Measurements from ENCODE around the gene SLC7A7. TPM values are rescaled to one million over a fixed set of nuclear protein-coding genes. Genes with fewer than 3 reads are reported as not detected.
A peak's percentile ranks its signal among the peaks of the same experiment; 100 is the strongest.

The SLC7A7 gene
- total and polyA plus RNA-seq, 7 donors: 0.93 to 2.6 (median 1.8) TPM

DNA sequence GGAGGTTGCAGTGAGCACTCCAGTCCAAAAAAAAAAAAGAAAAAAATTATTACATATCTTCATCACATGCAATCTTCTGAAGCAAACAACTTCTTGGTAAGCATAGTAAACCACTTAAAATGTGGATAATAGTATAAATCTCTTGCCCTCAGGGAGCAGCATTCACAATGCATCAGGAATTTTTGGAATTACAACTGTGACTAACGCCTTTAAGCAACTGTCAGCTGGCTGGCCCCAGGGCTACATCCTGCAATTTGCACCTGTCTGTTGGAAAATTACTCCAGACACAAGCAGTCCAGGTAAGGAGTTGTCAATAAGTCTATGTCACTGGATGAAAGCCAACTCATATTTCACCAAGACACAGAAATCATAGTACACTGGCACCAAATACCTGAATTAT, 5.5 kb upstream of the SLC7A7 start:
- Histone ChIP-seq H3K36me3 (ENCODE audit: insufficient read depth in 1 of 2, low read depth in 1 of 2) (no peaks in the 10 kb centered on the region), H3K4me1 (no peaks in the 10 kb centered on the region), H3K27me3 (ENCODE audit: insufficient read depth in 3 of 3, low read length in 2 of 3) (peaks cover 0 to 2% (median 0%) of the 10 kb centered on the region in 3 donors), H3K4me3 (no peak overlapping the region), H3K27ac (no peak overlapping the region), H3K9me3 (no peaks in the 10 kb centered on the region)
- no peak for ATAC-seq
- intact Hi-C loops (cut with DNase I): loop anchor here (2.0 to 5.0 kb wide), 2 partner anchors 32 to 263 kb away; no protein-coding TSS in a partner anchor
- no peak for DNase-seq
- TF ChIP-seq, protein P1, sequence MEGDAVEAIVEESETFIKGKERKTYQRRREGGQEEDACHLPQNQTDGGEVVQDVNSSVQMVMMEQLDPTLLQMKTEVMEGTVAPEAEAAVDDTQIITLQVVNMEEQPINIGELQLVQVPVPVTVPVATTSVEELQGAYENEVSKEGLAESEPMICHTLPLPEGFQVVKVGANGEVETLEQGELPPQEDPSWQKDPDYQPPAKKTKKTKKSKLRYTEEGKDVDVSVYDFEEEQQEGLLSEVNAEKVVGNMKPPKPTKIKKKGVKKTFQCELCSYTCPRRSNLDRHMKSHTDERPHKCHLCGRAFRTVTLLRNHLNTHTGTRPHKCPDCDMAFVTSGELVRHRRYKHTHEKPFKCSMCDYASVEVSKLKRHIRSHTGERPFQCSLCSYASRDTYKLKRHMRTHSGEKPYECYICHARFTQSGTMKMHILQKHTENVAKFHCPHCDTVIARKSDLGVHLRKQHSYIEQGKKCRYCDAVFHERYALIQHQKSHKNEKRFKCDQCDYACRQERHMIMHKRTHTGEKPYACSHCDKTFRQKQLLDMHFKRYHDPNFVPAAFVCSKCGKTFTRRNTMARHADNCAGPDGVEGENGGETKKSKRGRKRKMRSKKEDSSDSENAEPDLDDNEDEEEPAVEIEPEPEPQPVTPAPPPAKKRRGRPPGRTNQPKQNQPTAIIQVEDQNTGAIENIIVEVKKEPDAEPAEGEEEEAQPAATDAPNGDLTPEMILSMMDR (IDR thresholded peaks at IDR 0.05): no peak
- 73 to 89% (median 78%) methylated on average over 1 of the region's 1 CpG for WGBS, 3 donors

DNA sequence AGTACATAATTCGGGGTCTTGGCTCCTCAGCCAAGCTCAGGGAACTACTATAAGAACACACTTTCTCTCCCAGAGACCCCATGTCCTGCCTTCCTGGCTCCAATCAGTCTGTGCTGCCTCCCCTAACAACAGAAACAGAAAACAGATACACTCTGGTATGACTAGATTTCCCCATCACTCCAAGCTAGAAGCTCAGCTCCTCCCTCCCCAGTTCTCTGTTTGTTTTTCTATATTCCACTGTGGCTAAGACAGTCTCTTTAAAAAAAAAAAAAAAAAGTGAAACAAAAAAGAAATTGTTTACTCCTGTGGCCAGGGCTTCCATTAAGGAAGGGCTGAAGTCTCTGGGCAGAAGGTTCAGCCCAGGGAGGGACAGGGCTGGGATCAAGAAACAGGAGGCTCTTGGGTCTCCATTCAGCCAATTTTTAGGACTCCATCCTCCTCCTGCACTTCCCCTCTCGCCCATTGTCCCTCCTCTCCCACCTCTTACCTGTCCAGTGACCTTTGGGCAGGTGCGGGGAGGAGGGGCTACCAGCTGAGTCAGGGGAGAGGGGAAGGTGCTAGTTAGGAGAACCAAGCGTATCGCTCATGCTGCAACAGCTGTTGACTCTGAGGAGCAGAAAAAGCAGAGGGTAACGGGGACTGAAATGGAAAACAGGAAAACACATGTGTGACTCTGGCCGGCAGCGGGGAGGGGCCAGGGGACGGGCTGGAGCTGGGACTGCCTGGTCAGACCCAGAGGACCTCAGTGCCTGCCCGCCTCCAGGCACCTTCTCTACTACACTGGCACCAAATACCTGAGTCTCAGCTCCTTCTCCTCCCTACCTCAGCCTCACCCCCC, 4.1 kb upstream of the SLC7A7 start:
- H3K36me3 ChIP-seq (ENCODE audit: insufficient read depth in 1 of 2, low read depth in 1 of 2): no peaks in the 10 kb centered on the region
- H3K9me3 ChIP-seq: no peaks in the 10 kb centered on the region
- intact Hi-C loops (cut with DNase I): loop anchor here (5.0 to 10.0 kb wide), 3 partner anchors 167 to 435 kb away; no protein-coding TSS in a partner anchor
- peak overlapping the region; percentile 42 for H3K4me3 ChIP-seq
- no peak for ATAC-seq
- DNase-seq: no peak
- TF ChIP-seq, protein P1 (IDR thresholded peaks at IDR 0.05): no peak
- H3K27ac ChIP-seq: no peak overlapping the region
- H3K4me1 ChIP-seq: no peaks in the 10 kb centered on the region
- WGBS, 3 donors: 20 to 33% (median 25%) methylated on average over 9 to 10 of the region's 10 CpGs
- peaks cover 0 to 2% (median 0%) of the 10 kb centered on the region in 3 donors for H3K27me3 ChIP-seq (ENCODE audit: insufficient read depth in 3 of 3, low read length in 2 of 3)

DNA sequence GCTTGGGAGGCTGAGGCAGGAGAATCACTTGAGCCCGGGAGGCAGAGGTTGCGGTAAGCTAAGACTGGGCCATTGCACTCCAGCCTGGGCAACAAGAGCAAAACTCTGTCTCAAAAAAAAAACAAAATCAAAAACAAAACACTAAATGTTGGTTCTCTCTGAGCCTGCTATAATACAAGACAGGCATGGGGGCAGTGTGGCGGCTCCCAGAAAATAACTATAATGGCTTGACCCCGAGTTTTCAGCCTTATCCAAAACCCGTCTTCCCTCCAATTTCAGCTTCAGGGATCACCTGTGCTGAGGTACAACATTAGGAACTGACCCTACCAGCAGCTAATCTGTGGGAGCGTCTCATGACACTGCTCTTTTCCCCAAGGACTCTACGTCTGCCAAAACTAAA, 862 bp downstream of the SLC7A7 start:
- Histone ChIP-seq H3K4me1 (no peaks in the 10 kb centered on the region), H3K9me3 (no peaks in the 10 kb centered on the region), H3K27me3 (ENCODE audit: insufficient read depth in 3 of 3, low read length in 2 of 3) (peaks cover 0 to 4% (median 0%) of the 10 kb centered on the region in 3 donors), H3K4me3 (no peak overlapping the region), H3K36me3 (ENCODE audit: insufficient read depth in 1 of 2, low read depth in 1 of 2) (no peaks in the 10 kb centered on the region), H3K27ac (no peak overlapping the region)
- no peak for DNase-seq
- intact Hi-C loops (cut with DNase I): loop anchor here in 1 of 2 donors (10.0 kb wide), 1 partner anchor 430 kb away; no protein-coding TSS in a partner anchor
- TF ChIP-seq, protein P1 (IDR thresholded peaks at IDR 0.05): no peak
- no peak for ATAC-seq
- WGBS, 3 donors: 69 to 83% (median 74%) methylated on average over 7 of the region's 7 CpGs

DNA sequence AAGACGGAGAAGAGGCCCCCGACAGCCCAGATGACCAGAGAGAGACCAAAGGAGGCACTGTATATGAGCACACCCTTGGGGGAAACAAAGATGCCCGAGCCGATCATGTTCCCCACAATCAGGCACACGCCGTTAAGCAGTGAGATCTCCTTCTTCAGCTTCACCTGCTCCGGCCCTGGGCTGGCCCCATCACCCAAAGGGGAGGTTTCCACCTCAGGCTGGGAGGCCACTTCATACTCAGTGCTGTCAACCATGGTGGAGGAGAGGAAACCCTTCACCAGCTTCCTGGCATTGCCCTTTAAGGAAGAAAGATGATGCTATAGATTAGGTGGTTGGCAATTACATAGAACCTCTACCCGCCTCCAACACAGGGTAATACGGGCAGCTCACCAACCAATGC, 2.1 kb downstream of the SLC7A7 start:
- Histone ChIP-seq H3K4me3 (no peak overlapping the region), H3K27me3 (ENCODE audit: insufficient read depth in 3 of 3, low read length in 2 of 3) (peaks cover 0 to 2% (median 0%) of the 10 kb centered on the region in 3 donors), H3K27ac (no peak overlapping the region), H3K4me1 (no peaks in the 10 kb centered on the region), H3K9me3 (no peaks in the 10 kb centered on the region), H3K36me3 (ENCODE audit: insufficient read depth in 1 of 2, low read depth in 1 of 2) (no peaks in the 10 kb centered on the region)
- 88 to 91% (median 90%) methylated on average over 9 of the region's 9 CpGs for WGBS, 3 donors
- TF ChIP-seq, protein P1 (IDR thresholded peaks at IDR 0.05): no peak
- intact Hi-C loops (cut with DNase I): loop anchor here in 1 of 2 donors (10.0 kb wide), 1 partner anchor 428 kb away; no protein-coding TSS in a partner anchor
- DNase-seq: no peak
- ATAC-seq: no peak

Data from psoas muscle (tissue), 8 donors.